HL-60 (cell line): ENCODE measurements around the gene LGI1.

Experiments
- DNase-seq, 2 experiments: peaks; one replicate each; pipeline ENCODE4 v3.0.0-alpha.2; 2010 to 2020; ENCODE audit warnings: low read depth in 1 of 2, low spot score in 1 of 2
- H3K27ac ChIP-seq: fragments of 250-450 bp; sonication (Bioruptor Pico); replicated peaks from 2 replicates; pipeline ENCODE4 v1.5.1; 2020; ENCODE audit warnings: mild to moderate bottlenecking, moderate library complexity
- H3K27me3 ChIP-seq: fragments of 250-450 bp; sonication (Bioruptor Pico); 2 replicates; pipeline ENCODE4 v1.5.1; 2021; ENCODE audit warnings: mild to moderate bottlenecking, moderate library complexity; ENCODE audit not compliant: insufficient read depth, poor library complexity, severe bottlenecking
- H3K4me3 ChIP-seq: replicated peaks from 2 replicates; pipeline ENCODE4 v1.5.1; 2011; ENCODE audit warnings: mild to moderate bottlenecking, control low read depth, low read length; ENCODE audit not compliant: insufficient read depth
- CTCF ChIP-seq: IDR thresholded peaks from one replicate; pipeline ENCODE4 v1.5.1; 2011; ENCODE audit warnings: low read length, control low read depth, inconsistent platforms; ENCODE audit not compliant: insufficient read depth
- GABPA ChIP-seq: IDR thresholded peaks from 2 replicates; pipeline ENCODE4 v1.6.1; 2012; ENCODE audit warnings: low read depth
- POLR2AphosphoS5 ChIP-seq: IDR thresholded peaks from 2 replicates; pipeline ENCODE4 v1.6.1; 2012; ENCODE audit warnings: low read depth
- SPI1 ChIP-seq: IDR thresholded peaks from 2 replicates; pipeline ENCODE4 v1.6.1; 2012; ENCODE audit warnings: low read depth, mild to moderate bottlenecking, borderline replicate concordance
- TF ChIP-seq, protein P1 (sequence below): IDR thresholded peaks from 2 replicates; pipeline ENCODE4 v1.6.1; 2012; ENCODE audit warnings: low read depth; ENCODE audit not compliant: insufficient replicate concordance

Gene LGI1

GRCh38 chr10:93835770-93836169 is 78.0 kb downstream of the LGI1 start:
- no peak for DNase-seq
- H3K27ac ChIP-seq: no peak overlapping the region
- no peak overlapping the region for H3K4me3 ChIP-seq
- no peaks in the 10 kb centered on the region for H3K27me3 ChIP-seq
- TF ChIP-seq SPI1 (no peak), GABPA (no peak)
- TF ChIP-seq, protein P1, sequence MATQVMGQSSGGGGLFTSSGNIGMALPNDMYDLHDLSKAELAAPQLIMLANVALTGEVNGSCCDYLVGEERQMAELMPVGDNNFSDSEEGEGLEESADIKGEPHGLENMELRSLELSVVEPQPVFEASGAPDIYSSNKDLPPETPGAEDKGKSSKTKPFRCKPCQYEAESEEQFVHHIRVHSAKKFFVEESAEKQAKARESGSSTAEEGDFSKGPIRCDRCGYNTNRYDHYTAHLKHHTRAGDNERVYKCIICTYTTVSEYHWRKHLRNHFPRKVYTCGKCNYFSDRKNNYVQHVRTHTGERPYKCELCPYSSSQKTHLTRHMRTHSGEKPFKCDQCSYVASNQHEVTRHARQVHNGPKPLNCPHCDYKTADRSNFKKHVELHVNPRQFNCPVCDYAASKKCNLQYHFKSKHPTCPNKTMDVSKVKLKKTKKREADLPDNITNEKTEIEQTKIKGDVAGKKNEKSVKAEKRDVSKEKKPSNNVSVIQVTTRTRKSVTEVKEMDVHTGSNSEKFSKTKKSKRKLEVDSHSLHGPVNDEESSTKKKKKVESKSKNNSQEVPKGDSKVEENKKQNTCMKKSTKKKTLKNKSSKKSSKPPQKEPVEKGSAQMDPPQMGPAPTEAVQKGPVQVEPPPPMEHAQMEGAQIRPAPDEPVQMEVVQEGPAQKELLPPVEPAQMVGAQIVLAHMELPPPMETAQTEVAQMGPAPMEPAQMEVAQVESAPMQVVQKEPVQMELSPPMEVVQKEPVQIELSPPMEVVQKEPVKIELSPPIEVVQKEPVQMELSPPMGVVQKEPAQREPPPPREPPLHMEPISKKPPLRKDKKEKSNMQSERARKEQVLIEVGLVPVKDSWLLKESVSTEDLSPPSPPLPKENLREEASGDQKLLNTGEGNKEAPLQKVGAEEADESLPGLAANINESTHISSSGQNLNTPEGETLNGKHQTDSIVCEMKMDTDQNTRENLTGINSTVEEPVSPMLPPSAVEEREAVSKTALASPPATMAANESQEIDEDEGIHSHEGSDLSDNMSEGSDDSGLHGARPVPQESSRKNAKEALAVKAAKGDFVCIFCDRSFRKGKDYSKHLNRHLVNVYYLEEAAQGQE: no peak

DNA sequence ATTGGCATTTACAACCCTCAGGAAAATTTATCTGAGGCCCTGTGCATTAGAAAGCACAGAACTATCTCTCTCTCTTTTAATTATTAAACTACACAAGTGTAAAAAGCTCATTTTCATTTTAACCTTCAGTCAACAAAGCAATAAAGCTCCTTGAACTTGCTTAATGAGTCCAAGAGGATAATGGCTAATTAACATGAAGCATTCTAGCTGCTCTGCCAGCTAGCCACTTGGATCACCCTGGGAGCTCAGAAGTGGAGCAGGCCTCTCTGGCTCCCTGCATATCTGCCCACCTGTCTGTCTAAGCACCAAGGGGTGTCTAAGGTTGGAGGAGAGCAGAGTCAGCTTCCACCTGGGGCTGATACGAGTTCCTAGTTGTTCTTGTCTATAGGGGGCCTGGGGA is 80.1 kb downstream of the LGI1 start:
- TF ChIP-seq, protein P1: no peak
- TF ChIP-seq SPI1 (no peak), GABPA (no peak), POLR2AphosphoS5 (no peak), CTCF (no peak)
- Histone ChIP-seq H3K4me3 (no peak overlapping the region), H3K27me3 (no peaks in the 10 kb centered on the region), H3K27ac (no peak overlapping the region)
- no peak for DNase-seq

GRCh38 chr10:93838278-93838677 is 80.5 kb downstream of the LGI1 start:
- no peaks in the 10 kb centered on the region for H3K27me3 ChIP-seq
- no peak overlapping the region for H3K27ac ChIP-seq
- no peak overlapping the region for H3K4me3 ChIP-seq
- no peak for DNase-seq
- TF ChIP-seq GABPA (no peak), SPI1 (no peak), POLR2AphosphoS5 (no peak)
- TF ChIP-seq, protein P1: no peak

DNA sequence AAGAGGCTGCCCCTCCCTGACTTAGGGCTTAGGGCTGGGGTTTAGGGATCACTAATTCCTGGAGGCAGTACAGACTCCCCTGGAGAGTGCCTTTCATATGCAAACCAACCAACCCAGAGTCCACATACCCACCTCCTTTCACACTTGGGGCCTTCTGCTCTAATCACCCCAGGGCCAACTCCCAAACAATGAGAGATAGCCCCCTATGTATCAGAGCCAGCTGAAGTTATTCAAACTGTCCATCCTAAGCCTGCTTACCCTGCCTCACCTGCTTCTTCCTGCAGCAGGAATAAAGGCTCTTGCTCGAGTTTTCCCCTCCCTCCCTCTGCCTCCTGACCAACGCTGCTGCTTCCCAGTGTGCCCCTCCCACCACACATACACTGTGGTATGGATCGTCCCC is 84.2 kb downstream of the LGI1 start:
- DNase-seq: no peak
- Histone ChIP-seq H3K4me3 (no peak overlapping the region), H3K27ac (no peak overlapping the region), H3K27me3 (no peaks in the 10 kb centered on the region)
- TF ChIP-seq POLR2AphosphoS5 (no peak), SPI1 (no peak), CTCF (no peak), GABPA (no peak)
- TF ChIP-seq, protein P1: no peak
